Trophoblast cell (in vitro differentiated cells and primary cell): ENCODE data around the gene DYDC2.

Experiments used
- DNase-seq, 2 donors: peaks; one replicate each; pipeline ENCODE4 v3.0.0-alpha.2; 2016
- H2AFZ ChIP-seq: 2 replicates; pipeline ENCODE4 v1.6.1; 2013; ENCODE audit warnings: low read length, moderate library complexity, mild to moderate bottlenecking; ENCODE audit not compliant: insufficient read depth, poor library complexity
- H2AK5ac ChIP-seq: 2 replicates; pipeline ENCODE4 v1.6.1; 2013; ENCODE audit warnings: mild to moderate bottlenecking, low read length
- H2BK120ac ChIP-seq: 2 replicates; pipeline ENCODE4 v1.6.1; 2013; ENCODE audit warnings: low read length, mild to moderate bottlenecking, moderate library complexity; ENCODE audit not compliant: insufficient read depth, poor library complexity
- H2BK12ac ChIP-seq: 2 replicates; pipeline ENCODE4 v1.6.1; 2013; ENCODE audit warnings: mild to moderate bottlenecking, low read length, moderate library complexity
- H2BK5ac ChIP-seq: 2 replicates; pipeline ENCODE4 v1.6.1; 2013; ENCODE audit warnings: low read length, low read depth, moderate library complexity, mild to moderate bottlenecking; ENCODE audit not compliant: poor library complexity
- H3K14ac ChIP-seq: 2 replicates; pipeline ENCODE4 v1.6.1; 2013; ENCODE audit warnings: mild to moderate bottlenecking, low read length
- H3K18ac ChIP-seq: 2 replicates; pipeline ENCODE4 v1.6.1; 2013; ENCODE audit warnings: mild to moderate bottlenecking, low read length
- H3K23ac ChIP-seq: 2 replicates; pipeline ENCODE4 v1.6.1; 2013; ENCODE audit warnings: low read length
- H3K27ac ChIP-seq: 2 replicates; pipeline ENCODE4 v1.5.1; 2013; ENCODE audit warnings: low read depth, mild to moderate bottlenecking, inconsistent platforms, low read length, moderate library complexity
- H3K27me3 ChIP-seq: 2 replicates; pipeline ENCODE4 v1.6.1; 2013; ENCODE audit warnings: inconsistent platforms, mild to moderate bottlenecking, low read length, moderate library complexity; ENCODE audit not compliant: insufficient read depth
- H3K36me3 ChIP-seq, 2 experiments: 1 replicate in 1 of 2; 2 replicates in 1 of 2; pipeline ENCODE4 v1.6.1; 2013; ENCODE audit warnings: low read length in 2 of 2, mild to moderate bottlenecking in 2 of 2, moderate library complexity in 1 of 2; ENCODE audit not compliant: insufficient read depth in 2 of 2, control insufficient read depth in 1 of 2
- H3K4ac ChIP-seq: 2 replicates; pipeline ENCODE4 v1.6.1; 2013; ENCODE audit warnings: low read depth, mild to moderate bottlenecking, low read length, moderate library complexity
- H3K4me1 ChIP-seq, 2 experiments: 1 replicate in 1 of 2; 2 replicates in 1 of 2; pipeline ENCODE4 v1.6.1; 2013; ENCODE audit warnings: low read length in 2 of 2, mild to moderate bottlenecking in 2 of 2, moderate library complexity in 1 of 2; ENCODE audit not compliant: insufficient read depth in 2 of 2, control insufficient read depth in 1 of 2
- H3K4me2 ChIP-seq: 2 replicates; pipeline ENCODE4 v1.6.1; 2013; ENCODE audit warnings: inconsistent platforms, mild to moderate bottlenecking, low read length, moderate library complexity
- H3K4me3 ChIP-seq: 2 replicates; pipeline ENCODE4 v1.5.1; 2013; ENCODE audit warnings: mild to moderate bottlenecking, low read depth, low read length, inconsistent platforms
- H3K79me1 ChIP-seq: one replicate; pipeline ENCODE4 v1.6.1; 2013; ENCODE audit warnings: low read length
- H3K79me2 ChIP-seq: 2 replicates; pipeline ENCODE4 v1.6.1; 2013; ENCODE audit warnings: low read length, mild to moderate bottlenecking; ENCODE audit not compliant: control insufficient read depth, insufficient read depth, poor library complexity
- H3K9ac ChIP-seq: 2 replicates; pipeline ENCODE4 v1.6.1; 2013; ENCODE audit warnings: mild to moderate bottlenecking, low read length
- H3K9me3 ChIP-seq: 2 replicates; pipeline ENCODE4 v1.6.1; 2013; ENCODE audit warnings: low read depth, mild to moderate bottlenecking, control low read depth, inconsistent platforms, low read length; ENCODE audit not compliant: insufficient read depth
- H4K12ac ChIP-seq: 2 replicates; pipeline ENCODE4 v1.6.1; 2013; ENCODE audit warnings: low read depth, mild to moderate bottlenecking, low read length, moderate library complexity
- H4K8ac ChIP-seq: 2 replicates; pipeline ENCODE4 v1.6.1; 2013; ENCODE audit warnings: low read depth, mild to moderate bottlenecking, low read length, moderate library complexity
- H4K91ac ChIP-seq: one replicate; pipeline ENCODE4 v1.6.1; 2013; ENCODE audit warnings: low read depth, mild to moderate bottlenecking, low read length, moderate library complexity
- WGBS: extraction: QIAGEN DNeasy Blood & Tissue Kit; methylation state at CpG from one replicate; pipeline ENCODE4 v1.1.7; 2013; ENCODE audit warnings: missing lambda C conversion rate; ENCODE audit not compliant: insufficient read length, insufficient coverage; ENCODE audit errors: extremely low coverage; 5-methylcytosine and 5-hydroxymethylcytosine counted together

Gene DYDC2

DNA sequence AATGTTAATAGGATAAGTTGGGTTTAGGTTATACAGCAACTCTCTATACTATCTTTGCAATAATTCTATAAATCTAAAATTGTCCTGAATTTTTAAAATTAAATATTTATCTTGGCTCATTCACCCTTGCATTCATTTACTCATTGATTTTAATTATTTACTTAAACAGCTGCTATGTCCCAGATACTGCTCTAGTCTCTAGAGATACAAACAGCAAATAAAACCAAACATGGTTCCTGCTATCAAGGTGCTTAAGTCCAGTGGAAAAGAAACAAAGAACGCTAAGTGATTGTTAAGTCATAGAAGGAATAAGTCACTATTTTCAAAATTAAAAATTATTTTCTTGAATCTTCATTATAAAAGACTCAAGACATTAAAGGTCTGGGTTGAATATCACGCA lies 37.3 kb upstream of the DYDC2 start:
- Histone ChIP-seq H3K4me3 (no peak overlapping the region), H2AFZ (no peak overlapping the region), H3K9me3 (no peaks in the 10 kb centered on the region), H2BK12ac (no peak overlapping the region), H4K12ac (no peak overlapping the region), H2AK5ac (no peak overlapping the region), H3K18ac (no peak overlapping the region), H3K4ac (no peak overlapping the region), H3K27me3 (no peaks in the 10 kb centered on the region), H3K14ac (no peak overlapping the region), H2BK120ac (no peak overlapping the region), H3K9ac (no peak overlapping the region), H3K36me3 (no peaks in the 10 kb centered on the region), H3K27ac (no peak overlapping the region), H4K8ac (no peak overlapping the region), H3K4me2 (no peak overlapping the region), H4K91ac (no peak overlapping the region), H3K23ac (no peak overlapping the region), H3K79me2 (no peaks in the 10 kb centered on the region), H3K79me1 (no peaks in the 10 kb centered on the region), H3K4me1 (no peaks in the 10 kb centered on the region), H2BK5ac (no peak overlapping the region)
- DNase-seq: no peak
- WGBS: no CpG with 5 or more reads among the region's 2 CpGs

DNA sequence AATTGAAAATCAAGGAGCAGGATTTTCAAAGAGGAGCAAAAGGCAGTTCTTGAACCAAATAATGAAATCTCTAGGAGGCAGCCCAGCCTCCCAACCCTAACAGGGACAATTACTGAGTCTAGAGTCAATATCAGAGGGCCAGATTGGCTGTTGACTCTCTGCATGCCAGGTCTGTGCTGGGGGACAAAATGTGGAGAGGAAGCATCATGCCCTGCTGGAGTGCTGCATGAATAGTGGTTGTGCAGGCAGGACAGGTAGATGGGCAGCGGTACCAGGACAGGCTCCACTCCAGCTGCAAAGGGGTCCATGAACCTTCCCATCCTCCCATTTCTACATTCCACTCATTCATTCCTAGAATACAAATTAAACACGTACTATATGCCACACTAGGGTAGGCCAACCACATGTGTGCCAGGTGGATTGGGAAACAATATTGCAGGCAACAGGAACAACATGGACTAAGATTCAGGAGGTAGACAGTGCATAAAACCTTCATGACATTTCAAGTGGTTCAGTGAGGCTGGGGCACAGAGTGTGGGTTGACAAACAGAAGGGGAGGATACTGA lies 36.8 kb upstream of the DYDC2 start:
- Histone ChIP-seq H4K8ac (no peak overlapping the region), H3K27ac (no peak overlapping the region), H2BK5ac (no peak overlapping the region), H3K27me3 (no peaks in the 10 kb centered on the region), H3K36me3 (no peaks in the 10 kb centered on the region), H4K12ac (no peak overlapping the region), H2AK5ac (no peak overlapping the region), H3K79me1 (no peaks in the 10 kb centered on the region), H3K4ac (no peak overlapping the region), H3K79me2 (no peaks in the 10 kb centered on the region), H4K91ac (no peak overlapping the region), H2BK120ac (no peak overlapping the region), H3K23ac (no peak overlapping the region), H3K9me3 (no peaks in the 10 kb centered on the region), H3K4me2 (no peak overlapping the region), H2BK12ac (no peak overlapping the region), H3K9ac (no peak overlapping the region), H3K18ac (no peak overlapping the region), H2AFZ (no peak overlapping the region), H3K4me1 (no peaks in the 10 kb centered on the region), H3K4me3 (no peak overlapping the region), H3K14ac (no peak overlapping the region)
- no CpG with 5 or more reads among the region's 2 CpGs for WGBS
- no peak for DNase-seq

DNA sequence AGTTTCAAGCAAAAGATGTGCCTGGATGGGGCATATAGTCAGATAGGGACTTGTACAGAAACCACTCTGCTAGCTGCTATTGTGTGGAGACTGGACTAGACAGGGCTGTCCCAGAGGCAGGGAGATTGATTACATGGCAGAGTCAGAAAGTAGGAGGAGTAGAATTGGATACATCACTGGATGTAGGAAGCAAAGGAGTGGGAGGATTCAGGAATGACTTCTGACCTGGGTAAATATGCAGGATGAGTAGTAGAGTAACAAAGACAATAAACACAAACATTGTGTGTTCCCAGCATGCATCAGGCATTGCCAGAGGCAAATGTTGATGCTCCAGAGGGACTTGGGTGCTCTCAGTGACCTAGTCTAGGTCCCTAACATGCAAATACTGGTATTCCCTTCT lies 36.2 kb upstream of the DYDC2 start:
- Histone ChIP-seq H2BK12ac (no peak overlapping the region), H2BK5ac (no peak overlapping the region), H3K9ac (no peak overlapping the region), H4K8ac (no peak overlapping the region), H3K27me3 (no peaks in the 10 kb centered on the region), H2AFZ (no peak overlapping the region), H3K18ac (no peak overlapping the region), H3K4me3 (no peak overlapping the region), H3K4me1 (no peaks in the 10 kb centered on the region), H3K36me3 (no peaks in the 10 kb centered on the region), H3K4me2 (no peak overlapping the region), H3K4ac (no peak overlapping the region), H3K23ac (no peak overlapping the region), H3K9me3 (no peaks in the 10 kb centered on the region), H4K12ac (no peak overlapping the region), H3K14ac (no peak overlapping the region), H2AK5ac (no peak overlapping the region), H3K27ac (no peak overlapping the region), H3K79me1 (no peaks in the 10 kb centered on the region), H3K79me2 (no peaks in the 10 kb centered on the region), H2BK120ac (no peak overlapping the region), H4K91ac (no peak overlapping the region)
- no peak for DNase-seq

DNA sequence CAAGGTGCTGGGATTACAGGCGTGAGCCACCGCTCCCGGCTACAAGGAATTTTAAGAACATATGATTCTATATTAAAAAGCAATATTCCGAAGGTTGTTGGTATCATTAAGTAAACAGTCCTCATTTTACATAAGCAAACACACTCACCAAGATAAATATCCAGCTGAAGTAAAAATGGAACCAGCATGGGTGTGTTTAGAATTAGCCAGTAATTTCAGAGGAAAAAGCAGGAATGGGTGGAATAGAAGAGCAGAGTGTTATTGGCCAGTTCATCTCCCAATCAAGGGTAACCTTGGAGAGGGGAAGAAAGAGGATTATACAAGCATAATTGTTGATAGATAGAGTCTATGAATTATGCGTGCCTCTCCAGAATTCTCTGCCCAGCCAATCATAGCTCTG lies 35.4 kb upstream of the DYDC2 start:
- H3K4me1 ChIP-seq: no peaks in the 10 kb centered on the region
- no CpG with 5 or more reads among the region's 5 CpGs for WGBS

More for the DNA sequence above, 35.4 kb upstream of the DYDC2 start:
- H3K79me2 ChIP-seq: no peaks in the 10 kb centered on the region
- H3K27me3 ChIP-seq: no peaks in the 10 kb centered on the region
- H2BK12ac ChIP-seq: no peak overlapping the region
- no peak overlapping the region for H2BK5ac ChIP-seq
- no peaks in the 10 kb centered on the region for H3K36me3 ChIP-seq
- no peak overlapping the region for H4K12ac ChIP-seq
- no peak overlapping the region for H3K4ac ChIP-seq
- H4K91ac ChIP-seq: no peak overlapping the region
- no peak overlapping the region for H3K9ac ChIP-seq
- H4K8ac ChIP-seq: no peak overlapping the region
- no peaks in the 10 kb centered on the region for H3K9me3 ChIP-seq
- no peak for DNase-seq
- no peak overlapping the region for H2BK120ac ChIP-seq
- H2AK5ac ChIP-seq: no peak overlapping the region
- no peak overlapping the region for H2AFZ ChIP-seq
- H3K14ac ChIP-seq: no peak overlapping the region
- no peak overlapping the region for H3K23ac ChIP-seq
- no peak overlapping the region for H3K18ac ChIP-seq
- H3K27ac ChIP-seq: no peak overlapping the region
- no peak overlapping the region for H3K4me3 ChIP-seq
- no peak overlapping the region for H3K4me2 ChIP-seq
- H3K79me1 ChIP-seq: no peaks in the 10 kb centered on the region
